Breast epithelium (tissue), 4 donors: Measurements from ENCODE around the gene PRSS50. TPM values are rescaled to one million over a fixed set of nuclear protein-coding genes. Genes with fewer than 3 reads are reported as not detected.
A peak's percentile ranks its signal among the peaks of the same experiment; 100 is the strongest.

Experiments
- DNase-seq, 2 donors: peaks; one replicate each; pipeline ENCODE4 v3.0.0-alpha.2; 2019; ENCODE audit warnings: low spot score in 2 of 2
- H3K27ac ChIP-seq, 2 donors: fragments of 200-600 bp; sonication (generic) in 1 of 2; one replicate each; pipeline ENCODE4 v1.5.1; 2016 to 2019; ENCODE audit warnings: mild to moderate bottlenecking in 1 of 2
- H3K27me3 ChIP-seq, 2 donors: fragments of 200-600 bp; sonication (generic) in 1 of 2; one replicate each; pipeline versions ENCODE4 v1.5.1 to v1.6.0; 2017 to 2019; ENCODE audit warnings: control low read depth in 1 of 2, mild to moderate bottlenecking in 1 of 2
- H3K36me3 ChIP-seq: fragments of 200-600 bp; one replicate; pipeline ENCODE4 v1.5.1; 2019
- H3K4me1 ChIP-seq, 2 donors: fragments of 200-600 bp; sonication (generic); one replicate each; pipeline ENCODE4 v1.5.1; 2016 to 2019; ENCODE audit warnings: control low read depth in 1 of 2
- H3K4me3 ChIP-seq, 3 donors: fragments of 200-600 bp; sonication (generic); 1 replicate in 2 of 3; 2 replicates in 1 of 3; pipeline ENCODE4 v1.5.1; 2016 to 2019; ENCODE audit warnings: mild to moderate bottlenecking in 3 of 3, moderate library complexity in 2 of 3
- H3K9me3 ChIP-seq, 2 donors: fragments of 200-600 bp; sonication (generic) in 1 of 2; one replicate each; pipeline ENCODE4 v1.5.1; 2016 to 2019; ENCODE audit warnings: control low read depth in 1 of 2
- CTCF ChIP-seq, 3 donors: fragments of 450-650 bp; IDR thresholded peaks; one replicate each; pipeline ENCODE4 v1.5.1; 2016 to 2017; ENCODE audit warnings: antibody characterized with exemption in 3 of 3, mild to moderate bottlenecking in 3 of 3, moderate library complexity in 3 of 3
- POLR2A ChIP-seq: fragments of 450-650 bp; IDR thresholded peaks from one replicate; pipeline ENCODE4 v1.6.1; 2016; ENCODE audit warnings: antibody characterized with exemption, mild to moderate bottlenecking, moderate library complexity
- POLR2AphosphoS5 ChIP-seq, 3 donors: sonication (generic); formaldehyde crosslinking; IDR thresholded peaks; one replicate each; pipeline ENCODE4 v1.6.1; 2017; ENCODE audit warnings: antibody characterized with exemption in 3 of 3
- intact Hi-C: fragments of 100-400 bp; cut with DNase I; formaldehyde crosslinking; loops from one replicate; pipeline ENCODE4 v1.15.1; 2023; ENCODE audit warnings: low total_unique reads
- total RNA-seq, 3 donors: library from RNA; depleted of rRNA; stranded (reverse); fragments of >200 nt; gene quantifications; one replicate each; pipeline ENCODE4 v1.1.0, GENCODE V29; 2016

The PRSS50 gene, protein sequence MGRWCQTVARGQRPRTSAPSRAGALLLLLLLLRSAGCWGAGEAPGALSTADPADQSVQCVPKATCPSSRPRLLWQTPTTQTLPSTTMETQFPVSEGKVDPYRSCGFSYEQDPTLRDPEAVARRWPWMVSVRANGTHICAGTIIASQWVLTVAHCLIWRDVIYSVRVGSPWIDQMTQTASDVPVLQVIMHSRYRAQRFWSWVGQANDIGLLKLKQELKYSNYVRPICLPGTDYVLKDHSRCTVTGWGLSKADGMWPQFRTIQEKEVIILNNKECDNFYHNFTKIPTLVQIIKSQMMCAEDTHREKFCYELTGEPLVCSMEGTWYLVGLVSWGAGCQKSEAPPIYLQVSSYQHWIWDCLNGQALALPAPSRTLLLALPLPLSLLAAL
- total RNA-seq = 1 to 10 TPM in 2 of 3 donors, not detected in 1; 2.9 to 3.6 TPM

DNA sequence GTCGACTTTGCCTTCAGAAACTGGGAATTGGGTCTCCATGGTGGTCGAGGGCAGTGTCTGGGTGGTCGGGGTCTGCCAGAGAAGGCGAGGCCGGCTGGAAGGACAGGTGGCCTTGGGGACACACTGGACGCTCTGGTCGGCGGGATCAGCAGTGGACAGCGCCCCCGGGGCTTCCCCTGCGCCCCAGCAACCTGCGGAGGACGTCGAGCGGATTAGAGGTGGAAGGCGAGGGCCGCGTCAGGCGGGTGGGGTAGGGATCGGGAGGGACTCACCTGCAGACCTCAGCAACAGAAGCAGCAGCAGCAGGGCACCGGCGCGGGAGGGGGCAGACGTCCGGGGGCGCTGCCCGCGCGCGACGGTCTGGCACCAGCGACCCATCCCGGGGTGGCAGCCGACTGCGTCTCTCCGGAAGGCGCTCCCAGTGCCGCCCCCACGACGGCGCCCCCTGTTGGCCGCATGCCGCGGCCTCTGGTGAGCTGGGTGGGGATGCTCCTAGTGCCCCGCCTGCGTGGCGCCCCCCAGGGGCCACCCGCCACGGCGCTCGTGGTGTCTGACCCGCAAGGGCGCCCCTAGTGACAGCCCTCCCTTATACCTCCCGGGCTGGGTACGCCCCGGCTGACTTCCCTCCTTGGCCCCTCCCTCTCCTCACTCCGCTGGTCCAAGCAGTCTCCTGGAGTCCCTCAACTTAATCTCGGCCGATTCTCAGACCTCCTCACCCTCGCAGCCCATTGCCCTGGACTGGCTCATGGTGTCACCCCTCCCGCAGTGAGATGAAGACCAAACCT lies at the start of gene PRSS50:
Gene PRSS50 (minus strand): TSS at position 423 of the 785 bp plus-strand sequence. CDS start 45 bp downstream, at position 378.
- intact Hi-C loops = no loop called here
- Histone ChIP-seq H3K27ac (no peak within 1 kb of the TSS), H3K36me3 (no peaks in the 10 kb centered on the region), H3K27me3 (peaks cover 0 to 5% of the 10 kb centered on the region in 2 donors), H3K9me3 (no peaks in the 10 kb centered on the region), H3K4me3 (no peak within 1 kb of the TSS), H3K4me1 (no peaks in the 10 kb centered on the region)
- peak in 1 of 2 donors; percentile 43 for DNase-seq
- no peak for TF ChIP-seq POLR2A
- no peak for TF ChIP-seq CTCF (IDR thresholded peaks at IDR 0.05)
- no peak for TF ChIP-seq POLR2AphosphoS5 (IDR thresholded peaks at IDR 0.05)

DNA sequence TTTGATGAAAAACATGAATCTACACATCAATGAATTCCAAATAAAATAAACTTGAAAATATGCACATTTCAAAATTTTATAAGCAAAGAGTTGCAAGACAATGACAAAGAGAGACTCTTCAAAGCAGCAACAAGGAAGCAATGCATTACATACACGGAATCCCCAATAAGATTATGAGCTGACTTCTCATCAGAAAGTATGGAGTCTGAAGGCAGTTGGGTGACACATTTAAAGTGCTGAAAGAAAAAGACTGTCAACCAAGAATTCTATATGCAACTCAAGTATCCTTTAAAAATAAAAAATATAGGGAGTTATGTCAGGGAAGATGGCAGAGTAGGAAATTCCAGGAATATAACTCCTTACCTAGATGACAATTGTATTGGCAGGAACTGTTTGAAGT lies 46.5 kb upstream of the PRSS50 start:
- Histone ChIP-seq H3K36me3 (no peaks in the 10 kb centered on the region), H3K27me3 (no peaks in the 10 kb centered on the region), H3K9me3 (peaks cover 25 to 42% of the 10 kb centered on the region in 2 donors), H3K4me1 (no peaks in the 10 kb centered on the region), H3K27ac (no peak overlapping the region), H3K4me3 (no peak overlapping the region)
- DNase-seq = no peak
- TF ChIP-seq CTCF (IDR thresholded peaks at IDR 0.05) = no peak
- no peak for TF ChIP-seq POLR2A
- no peak for TF ChIP-seq POLR2AphosphoS5 (IDR thresholded peaks at IDR 0.05)
- intact Hi-C loops = no loop called here

DNA sequence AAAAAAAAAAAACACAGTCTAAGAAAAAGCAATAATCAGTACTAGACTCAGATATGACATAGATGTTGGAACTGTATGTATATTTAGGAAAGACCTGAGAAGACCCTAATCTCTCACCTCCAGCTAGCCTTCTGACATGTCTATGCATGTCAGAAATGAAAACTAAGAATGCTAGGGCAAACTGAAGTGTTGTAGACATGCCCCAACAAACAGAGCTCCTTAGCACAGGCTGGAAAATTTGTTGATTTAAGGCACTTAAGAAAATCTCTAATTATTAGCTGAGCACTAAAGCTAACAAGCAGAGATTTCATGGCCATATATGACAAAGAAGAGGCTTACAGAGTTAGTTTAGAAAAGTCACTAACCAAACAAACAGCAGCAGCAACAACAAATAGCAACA lies 45.5 kb upstream of the PRSS50 start:
- Histone ChIP-seq H3K9me3 (peaks cover 19 to 32% of the 10 kb centered on the region in 2 donors), H3K27ac (no peak overlapping the region)
- intact Hi-C loops = no loop called here

DNA sequence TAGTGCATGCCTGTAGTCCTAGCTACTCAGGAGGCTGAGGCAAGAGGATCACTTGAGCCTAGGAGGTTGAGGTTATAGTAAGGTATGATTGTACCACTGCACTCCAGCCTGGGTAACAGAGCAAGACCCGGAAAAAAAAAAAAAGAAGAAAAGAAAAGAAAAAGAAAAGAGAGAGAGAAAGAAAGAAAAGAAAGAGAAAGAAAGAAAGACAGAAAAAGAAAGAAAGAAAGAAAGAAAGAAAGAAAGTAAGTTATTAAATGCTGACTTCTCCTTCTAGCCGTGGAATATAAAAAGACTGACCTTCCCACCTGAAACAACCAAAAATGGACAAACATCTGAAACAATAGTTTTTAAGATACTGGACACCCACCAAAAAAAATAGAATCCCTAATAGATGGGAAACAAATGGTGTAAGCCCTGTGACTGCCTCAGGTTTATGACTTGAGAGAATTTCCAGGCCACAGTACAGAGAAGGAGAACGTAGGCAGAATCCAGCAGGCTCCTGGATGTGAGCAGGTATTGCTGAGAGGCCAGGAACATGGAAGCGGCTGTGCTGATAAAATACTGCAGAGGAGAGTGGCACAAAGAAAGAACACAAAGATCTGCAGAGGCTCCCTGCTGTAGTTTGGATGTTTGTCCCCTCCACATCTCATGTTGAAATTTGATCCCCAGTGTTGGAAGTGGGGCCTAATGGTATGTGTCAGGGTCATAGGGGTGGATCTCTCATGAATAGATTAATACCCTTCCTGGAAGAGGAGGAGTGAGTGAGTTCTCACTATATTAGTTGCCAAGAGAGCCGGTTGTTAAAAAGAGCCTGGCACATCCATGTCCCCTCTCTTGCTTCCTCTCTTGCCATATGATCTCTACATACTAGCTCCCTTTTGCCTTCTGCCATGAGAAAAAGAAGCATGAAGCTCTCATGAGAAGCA lies 41.8 kb upstream of the PRSS50 start:
- Histone ChIP-seq H3K27me3 (no peaks in the 10 kb centered on the region), H3K4me1 (no peaks in the 10 kb centered on the region), H3K4me3 (no peak overlapping the region), H3K27ac (no peak overlapping the region), H3K9me3 (peaks cover 2 to 7% of the 10 kb centered on the region in 2 donors), H3K36me3 (no peaks in the 10 kb centered on the region)
- no peak for DNase-seq
- intact Hi-C loops = no loop called here
- TF ChIP-seq POLR2A (no peak), POLR2AphosphoS5 (IDR thresholded peaks at IDR 0.05) (no peak), CTCF (IDR thresholded peaks at IDR 0.05) (no peak)

More for the DNA sequence above, 45.5 kb upstream of the PRSS50 start:
- DNase-seq = no peak
- Histone ChIP-seq H3K36me3 (no peaks in the 10 kb centered on the region), H3K4me1 (no peaks in the 10 kb centered on the region), H3K27me3 (no peaks in the 10 kb centered on the region), H3K4me3 (no peak overlapping the region)
- TF ChIP-seq POLR2A (no peak), CTCF (IDR thresholded peaks at IDR 0.05) (no peak), POLR2AphosphoS5 (IDR thresholded peaks at IDR 0.05) (no peak)
